SK-N-SH (cell line): ENCODE data around the gene WWC2. TPM values are rescaled to one million over a fixed set of nuclear protein-coding genes. Genes with fewer than 3 reads are reported as not detected.

Source experiments
- CTCF ChIA-PET: fragments of 300-600, 350-600 bp; formaldehyde crosslinking; extraction: SDS; loops from one replicate; lab custom pipeline; 2021; lab: Yijun Ruan, JAX
- POLR2A ChIA-PET: fragments of 350-600 bp; sonication (Branson Sonifier 250); formaldehyde crosslinking; extraction: SDS; loops from one replicate; lab custom pipeline; 2020; ENCODE audit warnings: antibody characterized with exemption, inconsistent platforms; lab: Yijun Ruan, JAX
- DNase-seq: peaks from one replicate; pipeline ENCODE4 v3.0.0; 2012
- H2AFZ ChIP-seq: fragments of 200-600 bp; sonication (generic); 2 replicates; pipeline ENCODE4 v1.8.1; 2016; ENCODE audit warnings: antibody characterized with exemption, mild to moderate bottlenecking, low read depth
- H3F3A ChIP-seq: fragments of 200-600 bp; sonication (generic); replicated peaks from 2 replicates; pipeline ENCODE3; 2016; ENCODE audit warnings: antibody characterized with exemption, mild to moderate bottlenecking; ENCODE audit not compliant: insufficient read depth
- H3K27ac ChIP-seq, 2 experiments: fragments of 200-500 bp in 1 of 2; fragments of 200-600 bp in 1 of 2; sonication (Bioruptor generic) in 1 of 2; sonication (generic), shearing (Covaris generic) in 1 of 2; 2 replicates each; pipeline versions ENCODE4 v1.5.1 to v1.6.1; 2014 to 2016; ENCODE audit warnings: low read depth in 2 of 2, inconsistent platforms in 1 of 2, low read length in 1 of 2, mild to moderate bottlenecking in 1 of 2, mixed read lengths in 1 of 2
- H3K27me3 ChIP-seq: fragments of 200-600 bp; sonication (generic), shearing (Covaris generic); 2 replicates; pipeline ENCODE4 v1.6.1; 2016; ENCODE audit warnings: mixed run types; ENCODE audit not compliant: insufficient read depth
- H3K36me3 ChIP-seq, 2 experiments: fragments of 200-500 bp in 1 of 2; fragments of 200-600 bp in 1 of 2; sonication (Bioruptor generic) in 1 of 2; sonication (generic) in 1 of 2; replicated peaks in 1 of 2; 2 replicates each; pipeline versions ENCODE3 to v1.5.1; 2014 to 2016; ENCODE audit warnings: low read length in 1 of 2, mild to moderate bottlenecking in 1 of 2; ENCODE audit not compliant: insufficient read depth in 2 of 2, control insufficient read depth in 1 of 2
- H3K4me1 ChIP-seq, 2 experiments: fragments of 200-500 bp in 1 of 2; fragments of 200-600 bp in 1 of 2; sonication (Bioruptor generic) in 1 of 2; sonication (generic), shearing (Covaris generic) in 1 of 2; 2 replicates each; pipeline versions ENCODE4 v1.5.1 to v1.6.1; 2014 to 2016; ENCODE audit warnings: low read depth in 1 of 2, low read length in 1 of 2, mixed run types in 1 of 2; ENCODE audit not compliant: insufficient read depth in 2 of 2, control insufficient read depth in 1 of 2
- H3K4me2 ChIP-seq: fragments of 200-600 bp; sonication (generic), shearing (Covaris generic); 2 replicates; pipeline ENCODE4 v1.6.1; 2017; ENCODE audit warnings: mixed run types
- H3K4me3 ChIP-seq, 2 experiments: fragments of 200-500 bp in 1 of 2; fragments of 200-600 bp in 1 of 2; sonication (Bioruptor generic) in 1 of 2; sonication (generic), shearing (Covaris generic) in 1 of 2; 2 replicates each; pipeline versions ENCODE4 v1.5.1 to v1.8.1; 2014 to 2016; ENCODE audit warnings: low read depth in 2 of 2, inconsistent platforms in 1 of 2, low read length in 1 of 2, mild to moderate bottlenecking in 1 of 2, mixed read lengths in 1 of 2, moderate library complexity in 1 of 2
- H3K79me2 ChIP-seq: fragments of 200-600 bp; sonication (generic); 2 replicates; pipeline ENCODE4 v1.8.1; 2017; ENCODE audit warnings: mild to moderate bottlenecking; ENCODE audit not compliant: insufficient read depth
- H3K9ac ChIP-seq: fragments of 200-600 bp; sonication (generic); 2 replicates; pipeline ENCODE4 v1.6.1; 2017; ENCODE audit warnings: mixed run types
- H3K9me2 ChIP-seq: fragments of 200-600 bp; sonication (generic); 2 replicates; pipeline ENCODE4 v1.6.1; 2017; ENCODE audit warnings: mixed run types
- H3K9me3 ChIP-seq: fragments of 200-600 bp; sonication (generic); 2 replicates; pipeline ENCODE4 v1.6.1; 2017; ENCODE audit warnings: mixed run types, mild to moderate bottlenecking, moderate library complexity
- H4K20me1 ChIP-seq: fragments of 200-600 bp; sonication (generic); 2 replicates; pipeline ENCODE4 v1.6.1; 2017; ENCODE audit warnings: mild to moderate bottlenecking, mixed run types; ENCODE audit not compliant: insufficient read depth
- CHD2 ChIP-seq: fragments of 150-350 bp; IDR thresholded peaks from 2 replicates; pipeline ENCODE4 v1.6.1; 2018; ENCODE audit warnings: low read length; ENCODE audit not compliant: partially characterized antibody
- CTCF ChIP-seq: fragments of 200-600 bp; sonication (generic); IDR thresholded peaks from 2 replicates; pipeline ENCODE4 v1.6.1; 2017; ENCODE audit warnings: antibody characterized with exemption, mild to moderate bottlenecking, moderate library complexity
- ELF1 ChIP-seq: IDR thresholded peaks from 2 replicates; pipeline ENCODE4 v1.4.0; 2012
- EP300 ChIP-seq, 2 experiments: IDR thresholded peaks; 2 replicates each; pipeline versions ENCODE4 v1.4.0 to v1.6.1; 2012; ENCODE audit warnings: borderline replicate concordance in 1 of 2, low read depth in 1 of 2, low read length in 1 of 2
- FOXJ3 ChIP-seq: sonication (generic); formaldehyde crosslinking; IDR thresholded peaks from 2 replicates; pipeline ENCODE4 v1.5.1; 2020; ENCODE audit warnings: mild to moderate bottlenecking, missing genetic modification reagents
- GABPA ChIP-seq: IDR thresholded peaks from 2 replicates; pipeline ENCODE4 v1.4.0; 2012; ENCODE audit warnings: low read depth, mild to moderate bottlenecking
- NFIC ChIP-seq: IDR thresholded peaks from 2 replicates; pipeline ENCODE4 v1.4.0; 2012; ENCODE audit warnings: borderline replicate concordance
- NRF1 ChIP-seq: IDR thresholded peaks from 2 replicates; pipeline ENCODE4 v1.6.1; 2012; ENCODE audit warnings: low read depth, mild to moderate bottlenecking, low read length
- REST ChIP-seq: IDR thresholded peaks from 2 replicates; pipeline ENCODE4 v1.6.1; 2012; ENCODE audit warnings: mild to moderate bottlenecking, low read depth, low read length, moderate library complexity
- RXRA ChIP-seq: IDR thresholded peaks from 2 replicates; pipeline ENCODE4 v1.4.0; 2012; ENCODE audit warnings: low read depth, mild to moderate bottlenecking, borderline replicate concordance
- SIN3A ChIP-seq: IDR thresholded peaks from 2 replicates; pipeline ENCODE4 v1.6.1; 2012; ENCODE audit warnings: low read depth, mild to moderate bottlenecking, low read length, moderate library complexity, borderline replicate concordance
- SMC3 ChIP-seq: IDR thresholded peaks from 2 replicates; pipeline ENCODE4 v1.6.1; 2012; ENCODE audit warnings: low read depth, low read length, improper control_type of control experiment
- TCF12 ChIP-seq: IDR thresholded peaks from 2 replicates; pipeline ENCODE4 v1.4.0; 2012
- TEAD4 ChIP-seq: IDR thresholded peaks from 2 replicates; pipeline ENCODE4 v1.4.0; 2012; ENCODE audit warnings: mild to moderate bottlenecking, borderline replicate concordance; ENCODE audit not compliant: insufficient read depth
- WGBS: methylation state at CpG from one replicate; pipeline ENCODE4 v1.1.6; 2017; ENCODE audit warnings: low lambda C conversion rate; 5-methylcytosine and 5-hydroxymethylcytosine counted together
- polyA plus RNA-seq, 3 experiments: library from polyadenylated mRNA; depleted of rRNA; stranded (reverse); fragments of >200 nt; gene quantifications; 2 replicates each; pipeline ENCODE4 v1.2.3, GENCODE V29; 2012
- TF ChIP-seq, protein P1 (sequence below): fragments of 150-350 bp; IDR thresholded peaks from 2 replicates; pipeline ENCODE4 v1.6.1; 2016; ENCODE audit warnings: mild to moderate bottlenecking, low read depth, low read length
- TF ChIP-seq, protein P2 (sequence below): IDR thresholded peaks from 2 replicates; pipeline ENCODE4; 2012
- TF ChIP-seq, protein P3 (sequence below): IDR thresholded peaks from 2 replicates; pipeline ENCODE4 v1.4.0; 2012; ENCODE audit warnings: low read depth, borderline replicate concordance
- TF ChIP-seq, protein P4 (sequence below): IDR thresholded peaks from 2 replicates; pipeline ENCODE4 v1.4.0; 2012; ENCODE audit warnings: low read depth, borderline replicate concordance

Gene WWC2
- polyA plus RNA-seq, 1 of the 3 experiments (the other 2 are of a cell fraction): 18.4 TPM

GRCh38 chr4:183180096-183180495 lies 81.0 kb downstream of the WWC2 start:
- peaks cover 0 to 53% of the 10 kb centered on the region in 2 experiments; a peak in 2 of 4 replicates for H3K4me1 ChIP-seq
- H3K4me3 ChIP-seq: no peak overlapping the region
- no peaks in the 10 kb centered on the region for H3K9me3 ChIP-seq
- no peak overlapping the region for H3K9ac ChIP-seq
- H3K4me2 ChIP-seq: no peak overlapping the region
- H2AFZ ChIP-seq: no peak overlapping the region
- ChIA-PET CTCF (no interaction called here), POLR2A (no interaction called here)
- no peak for TF ChIP-seq TCF12
- no peak for TF ChIP-seq CTCF
- no peak for TF ChIP-seq NRF1
- no peak for TF ChIP-seq REST
- TF ChIP-seq CHD2: no peak
- TF ChIP-seq EP300 (IDR thresholded peaks at IDR 0.05; ENCODE audit: borderline replicate concordance in 1 of 2, low read depth in 1 of 2, low read length in 1 of 2): no peak
- TF ChIP-seq, protein P1, sequence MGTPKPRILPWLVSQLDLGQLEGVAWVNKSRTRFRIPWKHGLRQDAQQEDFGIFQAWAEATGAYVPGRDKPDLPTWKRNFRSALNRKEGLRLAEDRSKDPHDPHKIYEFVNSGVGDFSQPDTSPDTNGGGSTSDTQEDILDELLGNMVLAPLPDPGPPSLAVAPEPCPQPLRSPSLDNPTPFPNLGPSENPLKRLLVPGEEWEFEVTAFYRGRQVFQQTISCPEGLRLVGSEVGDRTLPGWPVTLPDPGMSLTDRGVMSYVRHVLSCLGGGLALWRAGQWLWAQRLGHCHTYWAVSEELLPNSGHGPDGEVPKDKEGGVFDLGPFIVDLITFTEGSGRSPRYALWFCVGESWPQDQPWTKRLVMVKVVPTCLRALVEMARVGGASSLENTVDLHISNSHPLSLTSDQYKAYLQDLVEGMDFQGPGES: no peak
- TF ChIP-seq SMC3: no peak
- TF ChIP-seq RXRA: no peak
- TF ChIP-seq FOXJ3 (CRISPR knock-in tag): no peak
- TF ChIP-seq TEAD4: no peak
- no peak for TF ChIP-seq GABPA
- TF ChIP-seq SIN3A: no peak
- TF ChIP-seq, protein P2, sequence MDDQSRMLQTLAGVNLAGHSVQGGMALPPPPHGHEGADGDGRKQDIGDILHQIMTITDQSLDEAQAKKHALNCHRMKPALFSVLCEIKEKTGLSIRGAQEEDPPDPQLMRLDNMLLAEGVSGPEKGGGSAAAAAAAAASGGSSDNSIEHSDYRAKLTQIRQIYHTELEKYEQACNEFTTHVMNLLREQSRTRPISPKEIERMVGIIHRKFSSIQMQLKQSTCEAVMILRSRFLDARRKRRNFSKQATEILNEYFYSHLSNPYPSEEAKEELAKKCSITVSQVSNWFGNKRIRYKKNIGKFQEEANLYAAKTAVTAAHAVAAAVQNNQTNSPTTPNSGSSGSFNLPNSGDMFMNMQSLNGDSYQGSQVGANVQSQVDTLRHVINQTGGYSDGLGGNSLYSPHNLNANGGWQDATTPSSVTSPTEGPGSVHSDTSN: no peak
- TF ChIP-seq, protein P3, sequence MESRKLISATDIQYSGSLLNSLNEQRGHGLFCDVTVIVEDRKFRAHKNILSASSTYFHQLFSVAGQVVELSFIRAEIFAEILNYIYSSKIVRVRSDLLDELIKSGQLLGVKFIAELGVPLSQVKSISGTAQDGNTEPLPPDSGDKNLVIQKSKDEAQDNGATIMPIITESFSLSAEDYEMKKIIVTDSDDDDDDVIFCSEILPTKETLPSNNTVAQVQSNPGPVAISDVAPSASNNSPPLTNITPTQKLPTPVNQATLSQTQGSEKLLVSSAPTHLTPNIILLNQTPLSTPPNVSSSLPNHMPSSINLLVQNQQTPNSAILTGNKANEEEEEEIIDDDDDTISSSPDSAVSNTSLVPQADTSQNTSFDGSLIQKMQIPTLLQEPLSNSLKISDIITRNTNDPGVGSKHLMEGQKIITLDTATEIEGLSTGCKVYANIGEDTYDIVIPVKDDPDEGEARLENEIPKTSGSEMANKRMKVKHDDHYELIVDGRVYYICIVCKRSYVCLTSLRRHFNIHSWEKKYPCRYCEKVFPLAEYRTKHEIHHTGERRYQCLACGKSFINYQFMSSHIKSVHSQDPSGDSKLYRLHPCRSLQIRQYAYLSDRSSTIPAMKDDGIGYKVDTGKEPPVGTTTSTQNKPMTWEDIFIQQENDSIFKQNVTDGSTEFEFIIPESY: no peak
- TF ChIP-seq, protein P4, sequence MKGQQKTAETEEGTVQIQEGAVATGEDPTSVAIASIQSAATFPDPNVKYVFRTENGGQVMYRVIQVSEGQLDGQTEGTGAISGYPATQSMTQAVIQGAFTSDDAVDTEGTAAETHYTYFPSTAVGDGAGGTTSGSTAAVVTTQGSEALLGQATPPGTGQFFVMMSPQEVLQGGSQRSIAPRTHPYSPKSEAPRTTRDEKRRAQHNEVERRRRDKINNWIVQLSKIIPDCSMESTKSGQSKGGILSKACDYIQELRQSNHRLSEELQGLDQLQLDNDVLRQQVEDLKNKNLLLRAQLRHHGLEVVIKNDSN: no peak
- no peak for TF ChIP-seq ELF1
- no peak for TF ChIP-seq NFIC
- no peak for DNase-seq
- peaks cover 0 to 5% of the 10 kb centered on the region in 2 experiments for H3K36me3 ChIP-seq
- no peaks in the 10 kb centered on the region for H3K9me2 ChIP-seq
- WGBS: 79% methylated on average over 7 of the region's 7 CpGs
- peaks cover 82% of the 10 kb centered on the region for H3K79me2 ChIP-seq
- peaks cover 30% of the 10 kb centered on the region for H3F3A ChIP-seq
- H3K27ac ChIP-seq: no peak overlapping the region
- peaks cover 8% of the 10 kb centered on the region; the same call in 1 of the 2 replicates for H4K20me1 ChIP-seq
- H3K27me3 ChIP-seq: no peaks in the 10 kb centered on the region
